Activated CD4-positive, alpha-beta T cell treated with anti-CD3 and anti-CD28 coated beads, Interleukin-10, Interleukin-2, amounts not matched to agents 100 ng/mL and 50 ng/mL, durations not matched to agents 16 hours and 8 hours (primary cell): ENCODE results near the gene AVP.
"Not testable (repeated sequence)": the region's sequence is repeated elsewhere in the genome, so short reads cannot be mapped to it uniquely, and the experiment has no call there.

Source experiments
- DNase-seq: peaks from one replicate; pipeline ENCODE4 v3.0.0-alpha.2; 2020

Gene AVP

DNA sequence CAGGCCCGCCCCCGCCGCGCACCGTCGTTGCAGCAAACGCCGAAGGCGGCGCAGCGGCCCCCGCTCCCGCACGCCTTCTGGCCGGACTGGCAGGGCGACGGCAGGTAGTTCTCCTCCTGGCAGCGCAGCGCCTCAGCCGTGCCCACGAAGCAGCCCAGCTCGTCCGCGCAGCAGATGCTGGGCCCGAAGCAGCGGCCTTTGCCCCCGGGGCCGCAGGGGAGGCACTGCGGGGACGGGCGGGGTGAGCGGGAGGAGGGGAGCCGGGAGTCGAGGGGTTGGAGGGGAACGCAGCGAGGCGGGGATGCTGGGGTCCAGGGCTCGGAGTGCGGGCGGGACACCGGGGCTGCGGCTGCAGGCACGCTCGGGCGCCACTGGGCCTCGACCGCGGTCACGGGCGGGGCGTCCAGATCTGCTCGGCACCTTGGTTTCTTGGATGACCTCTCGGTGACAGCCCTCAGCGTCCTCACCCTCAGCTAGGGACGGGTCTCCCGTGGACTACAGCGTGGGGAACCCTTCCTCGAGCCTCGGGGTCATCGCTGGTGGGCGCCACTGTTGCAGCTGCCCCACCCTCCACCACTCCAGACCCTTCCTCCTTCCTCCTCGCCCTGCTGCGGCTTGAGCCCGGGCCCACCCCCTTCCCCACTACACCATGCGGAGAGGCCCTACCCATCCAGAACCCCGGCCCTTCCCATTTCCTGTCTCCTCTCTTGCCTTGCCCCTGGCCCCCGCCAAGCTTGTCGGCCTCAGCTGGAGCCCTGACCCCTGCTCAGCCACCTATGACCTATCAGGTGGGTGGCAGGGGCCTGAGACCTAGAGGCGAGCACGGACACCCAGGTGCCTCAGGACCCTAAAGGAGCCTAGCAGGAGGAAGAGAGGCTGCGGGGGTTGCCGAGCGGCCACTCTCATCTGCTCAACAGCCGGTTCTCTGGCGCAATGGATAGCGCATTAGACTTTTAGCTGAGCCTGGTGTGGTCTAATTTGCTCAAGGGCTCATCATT, 1.3 kb downstream of the AVP start:
- no peak for DNase-seq

DNA sequence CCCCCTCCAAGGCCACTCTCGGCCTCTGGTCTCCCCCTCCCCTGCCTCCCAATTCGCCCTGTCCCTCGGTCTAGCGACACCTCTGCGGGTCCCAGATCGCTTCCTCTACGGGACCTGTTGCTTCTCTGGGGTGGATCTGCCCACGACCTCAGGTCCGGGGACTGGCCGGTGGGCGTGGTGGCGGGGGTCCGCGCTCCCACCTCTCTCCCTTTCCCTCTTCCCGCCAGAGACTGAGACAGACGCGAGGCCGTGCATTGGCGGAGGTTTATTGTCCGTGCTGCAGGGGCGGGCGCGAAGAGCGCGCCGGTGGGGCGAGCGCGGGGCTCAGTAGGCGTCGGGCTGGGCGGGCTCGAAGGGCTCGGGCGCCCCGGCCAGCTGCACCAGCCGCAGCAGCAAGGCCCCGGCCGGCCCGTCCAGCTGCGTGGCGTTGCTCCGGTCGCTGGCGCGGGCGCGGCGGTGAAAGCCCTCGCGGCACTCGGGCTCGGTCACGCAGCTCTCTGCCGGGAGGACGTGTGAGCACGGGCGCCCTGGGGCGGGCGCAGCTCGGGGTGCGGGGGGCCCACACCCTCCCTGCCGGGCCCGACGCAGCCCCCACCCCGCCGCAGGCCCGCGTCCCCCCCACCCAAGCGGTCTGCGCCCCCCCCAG, 2.1 kb downstream of the AVP start:
- DNase-seq: no peak

DNA sequence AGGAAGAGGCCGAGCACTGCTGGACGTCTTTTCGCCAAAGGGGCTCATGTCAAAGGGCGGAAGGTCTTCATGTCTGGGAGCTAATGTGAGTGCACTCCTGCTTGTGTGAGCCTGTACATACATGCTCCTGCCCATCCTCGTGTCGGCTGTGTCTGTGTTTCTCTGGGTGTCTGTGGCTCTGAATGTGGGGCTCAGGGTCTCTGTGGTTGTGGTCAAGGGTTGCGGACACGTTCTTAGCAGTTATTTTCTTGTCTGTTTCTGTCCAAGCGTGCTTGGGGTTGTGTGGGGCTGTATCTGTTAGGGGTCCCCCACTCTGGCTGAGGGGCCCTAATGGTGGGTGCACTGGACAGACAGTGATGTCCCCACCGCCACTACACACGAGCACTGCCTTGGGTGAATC, 2.9 kb downstream of the AVP start:
- no peak for DNase-seq

- no peak for DNase-seq
Measured at GRCh38 chr20:3080939-3081388, 3.6 kb downstream of the AVP start.

- DNase-seq: peak; percentile 31
Measured at GRCh38 chr20:3077618-3078134, 6.8 kb downstream of the AVP start.

- not testable (repeated sequence) for DNase-seq
Measured at GRCh38 chr20:3075315-3075714, 9.2 kb downstream of the AVP start.

DNA sequence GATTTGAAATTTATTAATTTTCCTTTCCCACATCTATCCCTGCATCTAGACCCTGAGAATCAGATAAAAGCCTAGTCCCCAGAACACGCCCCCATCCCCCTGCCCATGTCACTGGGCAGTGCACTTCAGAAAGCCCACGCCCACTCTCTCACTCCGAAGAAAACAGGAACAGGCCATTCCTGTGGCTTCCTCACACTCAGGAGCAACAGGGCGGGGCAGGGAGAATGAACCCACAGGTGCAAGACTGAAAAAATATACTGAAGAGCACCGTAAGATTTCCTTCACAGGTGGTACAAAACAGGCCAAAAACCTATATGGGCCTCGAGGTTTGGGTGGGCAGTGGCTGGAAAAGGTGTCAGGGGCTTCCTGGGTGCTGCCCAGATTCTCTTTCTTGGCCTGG, 9.7 kb downstream of the AVP start:
- no peak for DNase-seq

- not testable (repeated sequence) for DNase-seq
Measured at GRCh38 chr20:3073251-3073643, 11.3 kb downstream of the AVP start.

DNA sequence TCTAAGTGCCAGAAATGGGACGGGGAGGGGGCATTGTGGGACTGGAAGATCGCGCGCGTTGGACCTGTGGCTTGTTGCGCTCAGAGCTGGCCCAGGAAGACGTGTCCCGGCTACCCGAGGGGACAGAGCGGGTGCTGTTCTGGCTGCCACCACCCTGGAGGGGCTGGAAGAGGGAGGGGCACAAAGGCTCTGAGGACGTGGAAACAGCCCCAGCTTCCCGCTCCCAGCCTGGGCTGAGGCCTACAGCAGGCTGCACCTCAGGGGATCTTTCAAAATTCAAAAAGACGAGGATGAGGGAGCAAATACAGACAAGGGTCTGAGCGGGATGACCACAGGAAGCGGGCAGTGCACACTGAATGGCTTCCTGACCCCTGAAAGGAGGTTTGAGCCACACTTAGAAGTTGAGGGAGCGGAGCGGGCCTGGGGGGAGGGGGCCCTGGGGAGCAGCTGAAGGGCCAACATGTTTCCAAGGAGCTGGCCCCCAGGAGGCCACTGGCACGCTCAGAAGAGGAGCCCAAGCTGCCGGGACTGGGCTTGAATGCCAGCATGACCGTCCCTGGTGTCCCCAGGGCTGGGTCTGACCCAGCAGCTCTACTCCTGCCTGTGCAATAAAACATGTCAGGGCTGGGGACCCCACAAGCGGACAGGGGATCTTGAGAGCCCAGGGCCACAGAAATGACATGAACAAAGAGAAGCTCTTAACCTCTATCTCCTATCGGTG, 11.8 kb downstream of the AVP start:
- no peak for DNase-seq

DNA sequence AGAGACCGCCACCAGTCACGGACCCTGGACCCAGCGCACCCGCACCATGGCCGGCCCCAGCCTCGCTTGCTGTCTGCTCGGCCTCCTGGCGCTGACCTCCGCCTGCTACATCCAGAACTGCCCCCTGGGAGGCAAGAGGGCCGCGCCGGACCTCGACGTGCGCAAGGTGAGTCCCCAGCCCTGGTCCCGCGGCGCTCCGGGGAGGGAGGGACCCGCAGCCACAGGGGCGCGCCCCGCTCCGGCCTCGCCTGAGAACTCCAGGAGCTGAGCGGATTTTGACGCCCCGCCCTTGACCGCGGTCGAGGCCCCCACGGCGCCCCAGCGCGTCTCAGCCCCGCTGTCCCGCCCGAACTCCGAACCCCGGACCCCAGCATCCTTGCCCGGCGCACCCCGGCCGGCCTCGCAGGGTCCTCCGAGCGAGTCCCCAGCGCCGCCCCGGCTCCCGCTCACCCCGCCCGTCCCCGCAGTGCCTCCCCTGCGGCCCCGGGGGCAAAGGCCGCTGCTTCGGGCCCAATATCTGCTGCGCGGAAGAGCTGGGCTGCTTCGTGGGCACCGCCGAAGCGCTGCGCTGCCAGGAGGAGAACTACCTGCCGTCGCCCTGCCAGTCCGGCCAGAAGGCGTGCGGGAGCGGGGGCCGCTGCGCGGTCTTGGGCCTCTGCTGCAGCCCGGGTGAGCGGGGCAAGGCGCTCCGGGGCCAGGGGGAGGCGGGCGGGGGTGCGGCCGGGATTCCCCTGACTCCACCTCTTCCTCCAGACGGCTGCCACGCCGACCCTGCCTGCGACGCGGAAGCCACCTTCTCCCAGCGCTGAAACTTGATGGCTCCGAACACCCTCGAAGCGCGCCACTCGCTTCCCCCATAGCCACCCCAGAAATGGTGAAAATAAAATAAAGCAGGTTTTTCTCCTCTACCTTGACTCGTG, 12.7 kb downstream of the AVP start, which contains the start of gene OXT:
OXT (plus strand) TSS at position 11 of the 920 bp plus-strand sequence; CDS start at position 47, 36 bp downstream.
- peak; percentile 60 for DNase-seq

- DNase-seq: no peak
Measured at GRCh38 chr20:3071266-3071609, 13.3 kb downstream of the AVP start.

DNA sequence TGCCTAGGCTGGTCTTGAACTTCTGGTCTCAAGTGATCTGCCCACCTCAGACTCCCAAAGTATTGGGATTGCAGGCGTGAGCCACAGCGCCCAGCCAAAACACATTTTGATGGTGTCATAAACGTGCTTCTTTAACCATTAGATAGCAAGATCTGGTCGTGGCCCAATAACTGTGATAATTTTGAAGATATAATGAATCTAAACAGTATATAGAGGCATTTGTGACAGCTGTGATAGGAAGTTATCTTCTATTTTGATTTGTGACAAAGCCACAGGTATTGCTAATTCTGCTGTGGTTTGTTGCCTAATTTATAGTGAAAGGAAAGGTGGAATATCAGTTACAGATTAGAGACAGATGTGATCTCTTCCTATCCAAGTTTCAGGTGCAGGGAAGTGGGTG, 13.8 kb downstream of the AVP start:
- DNase-seq: no peak

DNA sequence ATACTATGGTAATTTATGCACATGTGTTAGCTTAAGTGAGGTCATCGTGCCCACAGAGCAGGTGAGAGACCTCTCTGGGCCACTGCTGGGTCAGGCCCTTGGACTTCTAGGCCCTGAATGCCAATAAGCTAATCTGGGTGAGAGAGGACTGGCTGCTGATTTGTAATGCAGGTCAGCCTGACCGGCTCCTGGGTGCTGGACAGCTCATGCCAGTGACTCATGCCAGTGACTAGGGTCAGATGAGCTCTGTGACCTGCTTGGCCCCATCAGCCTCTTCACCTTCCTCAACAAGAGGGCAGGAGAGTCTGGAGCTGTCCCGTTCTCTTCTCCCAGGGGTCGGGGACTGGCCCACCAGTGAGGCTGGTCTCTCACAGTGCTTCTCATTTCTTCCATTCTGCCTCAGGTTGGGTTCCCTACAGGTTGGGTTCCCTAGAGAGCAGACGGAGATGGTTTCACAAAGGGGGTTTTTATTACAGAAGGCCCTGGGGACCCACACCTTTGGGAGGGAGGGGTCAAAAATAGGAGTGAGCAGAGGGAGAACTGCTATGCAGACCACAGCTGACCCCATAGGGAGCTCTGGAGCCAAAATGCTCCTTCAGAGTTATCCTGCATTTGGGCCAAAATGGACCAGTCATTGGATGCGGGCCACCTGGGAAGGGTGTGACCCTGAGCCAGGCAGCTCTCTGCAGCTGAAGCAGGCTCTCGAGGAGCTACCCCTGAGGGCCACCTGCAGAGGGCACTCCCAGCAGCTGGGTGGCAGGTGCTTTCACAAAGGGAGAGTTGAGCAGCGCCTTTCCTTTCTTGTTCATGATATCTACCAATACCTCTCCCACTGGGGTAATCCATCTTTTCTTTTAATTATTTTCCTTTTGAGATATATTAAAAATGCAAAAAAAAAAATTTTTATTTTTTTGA, 15.3 kb downstream of the AVP start:
- DNase-seq: peak; percentile 32

DNA sequence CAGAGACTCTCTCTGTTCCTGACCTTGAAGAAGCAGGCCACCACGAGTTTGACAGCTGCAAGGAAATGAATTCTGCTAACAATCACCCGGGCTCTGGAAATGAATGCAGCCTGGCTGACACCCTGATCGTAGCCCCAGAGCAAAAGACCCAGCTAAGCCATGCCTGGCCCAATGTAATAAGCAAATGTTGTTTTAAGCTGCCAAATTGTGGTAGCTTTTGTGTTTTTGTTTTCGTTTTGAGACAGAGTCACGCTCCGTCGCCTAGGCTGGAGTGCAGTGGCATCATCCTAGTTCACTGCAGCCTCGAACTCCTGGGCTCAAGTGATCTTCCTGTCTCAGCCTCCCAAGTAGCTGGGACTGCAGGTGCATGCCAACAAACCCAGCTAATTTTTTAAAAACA, 16.4 kb downstream of the AVP start:
- no peak for DNase-seq

DNA sequence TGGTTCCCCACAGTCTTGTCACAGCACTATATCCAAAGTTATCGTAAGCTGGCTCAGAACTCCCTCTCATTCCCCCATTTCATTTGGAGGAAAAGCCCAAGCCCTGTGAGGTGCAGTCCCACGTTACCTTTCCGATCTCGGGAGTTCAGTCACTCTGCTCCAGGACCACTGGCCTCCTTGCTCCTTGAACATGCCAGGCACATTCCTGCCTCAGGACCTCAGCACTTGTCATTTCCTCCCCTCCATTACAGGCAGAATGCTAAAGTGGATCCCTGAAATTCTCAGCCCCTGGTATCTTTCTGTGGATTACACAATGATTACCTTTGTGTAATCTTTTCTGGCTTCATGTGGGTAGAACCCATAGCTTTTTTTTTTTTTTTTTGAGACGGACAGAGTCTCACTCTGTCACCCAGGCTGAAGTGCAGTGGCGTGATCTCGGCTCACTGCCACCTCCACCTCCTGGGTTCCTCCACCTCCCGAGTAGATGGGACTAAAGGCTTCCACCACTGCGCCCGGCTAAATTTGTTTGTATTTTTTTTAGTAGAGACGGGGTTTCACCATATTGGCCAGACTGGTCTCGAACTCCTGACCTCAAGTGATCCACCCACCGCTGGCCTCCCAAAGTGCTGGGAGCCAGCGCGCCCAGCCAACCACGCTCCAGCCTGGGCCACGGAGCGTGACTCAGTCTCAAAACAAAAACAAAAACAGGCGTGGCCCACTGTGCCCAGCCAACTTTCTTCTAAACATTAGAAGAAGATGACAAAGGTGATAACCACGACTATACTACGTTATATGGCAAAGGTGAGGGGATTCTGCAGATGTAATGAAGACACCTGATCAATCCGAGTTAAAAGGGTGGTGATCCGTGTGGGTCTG, 17.1 kb downstream of the AVP start:
- no peak for DNase-seq

DNA sequence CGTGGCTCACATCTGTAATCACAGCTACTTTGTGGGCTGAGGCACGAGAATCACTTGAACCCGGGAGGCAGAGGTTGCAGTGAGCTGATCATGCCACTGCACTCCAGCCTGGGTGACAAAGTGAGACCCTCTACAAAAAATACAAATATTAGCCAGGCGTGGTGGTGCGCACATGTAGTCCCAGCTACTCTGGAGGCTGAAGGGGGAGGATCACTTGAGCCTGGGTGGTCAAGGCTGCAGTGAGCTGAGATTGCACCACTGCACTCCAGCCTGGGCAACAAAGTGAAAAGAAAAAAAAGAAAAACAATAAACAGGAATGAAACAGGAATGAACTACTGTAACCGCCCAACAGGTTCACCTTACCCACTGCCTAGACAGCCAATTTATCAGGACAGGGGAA, 20.4 kb downstream of the AVP start:
- not testable (repeated sequence) for DNase-seq

DNA sequence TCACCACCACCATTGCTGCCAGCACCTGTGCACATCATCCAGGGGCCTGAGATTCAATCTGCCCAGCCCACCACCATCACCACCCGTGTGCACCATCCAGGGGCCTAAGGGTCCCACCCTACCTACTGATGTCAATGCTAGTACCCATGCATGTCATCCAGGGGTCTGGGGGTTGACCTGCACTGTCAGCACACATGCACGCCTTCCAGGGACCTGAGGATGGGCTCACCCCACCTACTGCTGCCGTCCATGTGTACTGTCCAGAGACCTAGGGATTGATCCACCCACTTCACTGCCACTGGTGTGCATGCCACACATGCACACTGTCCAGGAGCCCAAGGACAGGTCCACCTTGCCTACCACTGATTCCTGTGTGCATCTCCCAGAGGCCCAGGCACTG, 25.0 kb downstream of the AVP start:
- DNase-seq: no peak

- DNase-seq: no peak
Measured at GRCh38 chr20:3051385-3052019, 33.0 kb downstream of the AVP start.
